Trophoblast cell (in vitro differentiated cells and primary cell): ENCODE measurements around the gene PPHLN1.
A peak's percentile ranks its signal among the peaks of the same experiment; 100 is the strongest.

ENCODE experiments used
- DNase-seq, 2 donors: peaks; one replicate each; pipeline ENCODE4 v3.0.0-alpha.2; 2016
- H2AFZ ChIP-seq: 2 replicates; pipeline ENCODE4 v1.6.1; 2013; ENCODE audit warnings: low read length, moderate library complexity, mild to moderate bottlenecking; ENCODE audit not compliant: insufficient read depth, poor library complexity
- H2AK5ac ChIP-seq: 2 replicates; pipeline ENCODE4 v1.6.1; 2013; ENCODE audit warnings: mild to moderate bottlenecking, low read length
- H2BK120ac ChIP-seq: 2 replicates; pipeline ENCODE4 v1.6.1; 2013; ENCODE audit warnings: low read length, mild to moderate bottlenecking, moderate library complexity; ENCODE audit not compliant: insufficient read depth, poor library complexity
- H2BK12ac ChIP-seq: 2 replicates; pipeline ENCODE4 v1.6.1; 2013; ENCODE audit warnings: mild to moderate bottlenecking, low read length, moderate library complexity
- H2BK5ac ChIP-seq: 2 replicates; pipeline ENCODE4 v1.6.1; 2013; ENCODE audit warnings: low read length, low read depth, moderate library complexity, mild to moderate bottlenecking; ENCODE audit not compliant: poor library complexity
- H3K14ac ChIP-seq: 2 replicates; pipeline ENCODE4 v1.6.1; 2013; ENCODE audit warnings: mild to moderate bottlenecking, low read length
- H3K18ac ChIP-seq: 2 replicates; pipeline ENCODE4 v1.6.1; 2013; ENCODE audit warnings: mild to moderate bottlenecking, low read length
- H3K23ac ChIP-seq: 2 replicates; pipeline ENCODE4 v1.6.1; 2013; ENCODE audit warnings: low read length
- H3K27ac ChIP-seq: 2 replicates; pipeline ENCODE4 v1.5.1; 2013; ENCODE audit warnings: low read depth, mild to moderate bottlenecking, inconsistent platforms, low read length, moderate library complexity
- H3K27me3 ChIP-seq: 2 replicates; pipeline ENCODE4 v1.6.1; 2013; ENCODE audit warnings: inconsistent platforms, mild to moderate bottlenecking, low read length, moderate library complexity; ENCODE audit not compliant: insufficient read depth
- H3K36me3 ChIP-seq, 2 experiments: 1 replicate in 1 of 2; 2 replicates in 1 of 2; pipeline ENCODE4 v1.6.1; 2013; ENCODE audit warnings: low read length in 2 of 2, mild to moderate bottlenecking in 2 of 2, moderate library complexity in 1 of 2; ENCODE audit not compliant: insufficient read depth in 2 of 2, control insufficient read depth in 1 of 2
- H3K4ac ChIP-seq: 2 replicates; pipeline ENCODE4 v1.6.1; 2013; ENCODE audit warnings: low read depth, mild to moderate bottlenecking, low read length, moderate library complexity
- H3K4me1 ChIP-seq, 2 experiments: 1 replicate in 1 of 2; 2 replicates in 1 of 2; pipeline ENCODE4 v1.6.1; 2013; ENCODE audit warnings: low read length in 2 of 2, mild to moderate bottlenecking in 2 of 2, moderate library complexity in 1 of 2; ENCODE audit not compliant: insufficient read depth in 2 of 2, control insufficient read depth in 1 of 2
- H3K4me2 ChIP-seq: 2 replicates; pipeline ENCODE4 v1.6.1; 2013; ENCODE audit warnings: inconsistent platforms, mild to moderate bottlenecking, low read length, moderate library complexity
- H3K4me3 ChIP-seq: 2 replicates; pipeline ENCODE4 v1.5.1; 2013; ENCODE audit warnings: mild to moderate bottlenecking, low read depth, low read length, inconsistent platforms
- H3K79me1 ChIP-seq: one replicate; pipeline ENCODE4 v1.6.1; 2013; ENCODE audit warnings: low read length
- H3K79me2 ChIP-seq: 2 replicates; pipeline ENCODE4 v1.6.1; 2013; ENCODE audit warnings: low read length, mild to moderate bottlenecking; ENCODE audit not compliant: control insufficient read depth, insufficient read depth, poor library complexity
- H3K9ac ChIP-seq: 2 replicates; pipeline ENCODE4 v1.6.1; 2013; ENCODE audit warnings: mild to moderate bottlenecking, low read length
- H3K9me3 ChIP-seq: 2 replicates; pipeline ENCODE4 v1.6.1; 2013; ENCODE audit warnings: low read depth, mild to moderate bottlenecking, control low read depth, inconsistent platforms, low read length; ENCODE audit not compliant: insufficient read depth
- H4K12ac ChIP-seq: 2 replicates; pipeline ENCODE4 v1.6.1; 2013; ENCODE audit warnings: low read depth, mild to moderate bottlenecking, low read length, moderate library complexity
- H4K8ac ChIP-seq: 2 replicates; pipeline ENCODE4 v1.6.1; 2013; ENCODE audit warnings: low read depth, mild to moderate bottlenecking, low read length, moderate library complexity
- H4K91ac ChIP-seq: one replicate; pipeline ENCODE4 v1.6.1; 2013; ENCODE audit warnings: low read depth, mild to moderate bottlenecking, low read length, moderate library complexity
- WGBS: extraction: QIAGEN DNeasy Blood & Tissue Kit; methylation state at CpG from one replicate; pipeline ENCODE4 v1.1.7; 2013; ENCODE audit warnings: missing lambda C conversion rate; ENCODE audit not compliant: insufficient read length, insufficient coverage; ENCODE audit errors: extremely low coverage; 5-methylcytosine and 5-hydroxymethylcytosine counted together

PPHLN1 gene

DNA sequence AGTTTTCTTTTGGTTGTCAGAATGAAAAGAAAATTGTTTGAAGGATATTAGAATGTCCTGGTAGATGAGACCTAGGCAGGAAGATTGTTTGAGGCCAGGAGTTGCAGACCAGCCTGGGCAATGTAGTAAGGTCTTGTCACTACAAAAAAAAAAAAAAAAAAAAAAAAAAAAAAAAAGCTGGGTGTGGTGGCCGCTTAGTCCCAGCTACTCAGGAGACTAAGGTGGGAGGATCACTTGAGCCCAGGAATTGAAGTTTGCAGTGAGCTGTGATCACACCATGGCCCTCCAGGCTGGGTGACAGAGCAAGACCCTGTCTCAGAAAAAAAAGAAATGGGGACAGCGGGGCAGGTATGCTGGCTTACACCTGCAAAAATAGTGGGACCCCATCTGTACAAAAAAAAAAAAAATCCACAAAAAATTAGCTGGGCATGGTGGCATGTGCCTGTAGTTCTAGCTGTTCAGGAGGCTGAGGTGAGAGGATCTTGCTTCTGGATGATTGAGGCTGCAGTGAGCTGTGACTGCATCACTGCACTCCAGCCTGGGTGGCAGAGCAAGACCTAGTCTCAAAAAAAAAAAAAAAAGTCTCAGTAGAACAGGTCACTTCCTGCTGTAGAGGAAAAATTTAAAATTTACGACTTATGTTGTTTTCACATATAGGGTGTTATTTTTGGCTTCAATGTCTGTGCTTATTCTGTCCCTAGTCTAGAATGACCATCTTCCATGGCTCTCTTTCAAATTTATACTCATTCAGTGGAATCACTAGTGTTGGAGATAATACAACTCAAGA lies 70.7 kb downstream of the PPHLN1 start:
- no peak overlapping the region for H3K4me3 ChIP-seq
- H4K12ac ChIP-seq = no peak overlapping the region
- no peak overlapping the region for H3K14ac ChIP-seq
- no peak overlapping the region for H2BK12ac ChIP-seq
- DNase-seq = no peak
- H3K36me3 ChIP-seq = peaks cover 6 to 7% of the 10 kb centered on the region in 2 experiments
- no peak overlapping the region for H4K8ac ChIP-seq
- no peak overlapping the region for H2AK5ac ChIP-seq
- no peak overlapping the region for H3K9ac ChIP-seq
- H3K79me1 ChIP-seq = peaks cover 2% of the 10 kb centered on the region
- no peak overlapping the region for H4K91ac ChIP-seq
- no peak overlapping the region for H3K18ac ChIP-seq
- H3K4me2 ChIP-seq = no peak overlapping the region
- no peak overlapping the region for H3K27ac ChIP-seq
- H2AFZ ChIP-seq = no peak overlapping the region
- no peaks in the 10 kb centered on the region for H3K27me3 ChIP-seq
- peaks cover 2% of the 10 kb centered on the region for H3K9me3 ChIP-seq
- no peaks in the 10 kb centered on the region for H3K79me2 ChIP-seq
- no peak overlapping the region for H2BK5ac ChIP-seq
- H2BK120ac ChIP-seq = no peak overlapping the region
- H3K4ac ChIP-seq = no peak overlapping the region
- WGBS = no CpG with 5 or more reads among the region's 3 CpGs
- H3K4me1 ChIP-seq = no peaks in the 10 kb centered on the region
- H3K23ac ChIP-seq = no peak overlapping the region

DNA sequence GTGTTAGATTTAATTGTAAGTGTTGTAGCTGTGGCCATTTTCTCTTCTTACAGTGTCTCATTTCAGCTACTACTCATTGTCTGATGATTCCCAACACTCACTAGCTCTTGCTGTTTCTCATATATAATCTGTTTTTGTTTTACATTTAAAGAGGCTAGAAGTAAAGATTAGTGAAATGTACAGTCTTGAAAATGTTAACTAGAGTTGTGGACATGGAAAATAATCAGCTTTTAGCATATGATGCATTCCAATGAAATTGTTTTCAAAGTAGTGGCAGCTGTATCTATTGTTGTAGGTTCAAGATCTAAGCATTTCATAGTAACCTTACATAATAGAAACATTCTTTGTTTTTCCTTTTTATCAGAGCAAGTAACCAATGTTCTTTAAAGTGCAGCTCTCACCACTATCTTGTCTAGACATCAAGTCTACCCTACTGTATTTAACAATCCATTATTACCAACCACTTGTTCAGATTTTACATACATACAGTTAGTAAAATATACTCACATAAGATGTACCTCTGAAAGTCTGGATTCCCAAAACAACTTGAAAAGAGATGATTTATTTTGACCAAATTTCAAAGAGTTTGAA lies 76.9 kb downstream of the PPHLN1 start:
- peak overlapping the region; percentile 44 for H3K27ac ChIP-seq
- no peak overlapping the region for H2BK120ac ChIP-seq
- H2AK5ac ChIP-seq = no peak overlapping the region
- H4K91ac ChIP-seq = no peak overlapping the region
- H3K79me1 ChIP-seq = peaks cover 6% of the 10 kb centered on the region
- no peak overlapping the region for H3K4me3 ChIP-seq
- H4K8ac ChIP-seq = no peak overlapping the region
- no peak overlapping the region for H4K12ac ChIP-seq
- H3K9me3 ChIP-seq = peaks cover 5% of the 10 kb centered on the region
- H3K4me1 ChIP-seq = no peaks in the 10 kb centered on the region
- H3K4me2 ChIP-seq = no peak overlapping the region
- no peak overlapping the region for H3K4ac ChIP-seq
- peaks cover 9 to 10% of the 10 kb centered on the region in 2 experiments for H3K36me3 ChIP-seq
- no peak overlapping the region for H2AFZ ChIP-seq
- no peak overlapping the region for H3K18ac ChIP-seq
- no peak overlapping the region for H3K23ac ChIP-seq
- H2BK5ac ChIP-seq = no peak overlapping the region
- H3K9ac ChIP-seq = no peak overlapping the region
- DNase-seq = peak in 1 of 2 donors; percentile 42
- no peak overlapping the region for H2BK12ac ChIP-seq
- no peaks in the 10 kb centered on the region for H3K27me3 ChIP-seq
- H3K14ac ChIP-seq = no peak overlapping the region
- no peaks in the 10 kb centered on the region for H3K79me2 ChIP-seq

DNA sequence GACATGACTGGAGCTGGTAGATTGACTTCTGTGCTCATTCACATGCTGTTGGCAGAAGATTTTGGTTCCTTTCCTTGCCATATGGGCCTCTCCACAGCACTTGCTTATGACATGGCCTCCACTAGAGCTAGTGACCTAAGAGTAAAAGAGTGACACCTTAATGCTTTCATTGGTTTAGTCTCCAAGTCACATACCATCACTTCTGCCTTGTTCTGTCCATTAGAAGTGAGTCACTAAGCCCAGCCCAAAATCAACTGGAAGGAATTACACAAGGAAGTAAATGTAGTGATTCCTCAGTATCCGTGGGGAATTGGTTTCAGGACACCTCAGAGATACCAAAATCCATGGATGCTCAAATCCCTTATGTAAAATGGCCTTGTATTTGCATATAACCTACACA lies 81.3 kb downstream of the PPHLN1 start:
- H3K79me1 ChIP-seq = peaks cover 3% of the 10 kb centered on the region
- H3K36me3 ChIP-seq = no peaks in the 10 kb centered on the region
- no peaks in the 10 kb centered on the region for H3K27me3 ChIP-seq
- H4K12ac ChIP-seq = no peak overlapping the region
- H2AFZ ChIP-seq = no peak overlapping the region
- no peaks in the 10 kb centered on the region for H3K79me2 ChIP-seq
- H2AK5ac ChIP-seq = no peak overlapping the region
- H3K9ac ChIP-seq = no peak overlapping the region
- H3K4me3 ChIP-seq = no peak overlapping the region
- no peaks in the 10 kb centered on the region for H3K4me1 ChIP-seq
- H2BK120ac ChIP-seq = no peak overlapping the region
- H3K14ac ChIP-seq = no peak overlapping the region
- no peaks in the 10 kb centered on the region for H3K9me3 ChIP-seq
- H2BK5ac ChIP-seq = peak overlapping the region; percentile 27
- H3K27ac ChIP-seq = no peak overlapping the region
- no peak overlapping the region for H4K8ac ChIP-seq
- H4K91ac ChIP-seq = no peak overlapping the region
- H3K23ac ChIP-seq = no peak overlapping the region
- H3K18ac ChIP-seq = no peak overlapping the region
- no peak overlapping the region for H3K4me2 ChIP-seq
- no peak for DNase-seq
- no peak overlapping the region for H3K4ac ChIP-seq
- H2BK12ac ChIP-seq = peak overlapping the region; percentile 61
- WGBS = no CpG with 5 or more reads among the region's 1 CpG

DNA sequence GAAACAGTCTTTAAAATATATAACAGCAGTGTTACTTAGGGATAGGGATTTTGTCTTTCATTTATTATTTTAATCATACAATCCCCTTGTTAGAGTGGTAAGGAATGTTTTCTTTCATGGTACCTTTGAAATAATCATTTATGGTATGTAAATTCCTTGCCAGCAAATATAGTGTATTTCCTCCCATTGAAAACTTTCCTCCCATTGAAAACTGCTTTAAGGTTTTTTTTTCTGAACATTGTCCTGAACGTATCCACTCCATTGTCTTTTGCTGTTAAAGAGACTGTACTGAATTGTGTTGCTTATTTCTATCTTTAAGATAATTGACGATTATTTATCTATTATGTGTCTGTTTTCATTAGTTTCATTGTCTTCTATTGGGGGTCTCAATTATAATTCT lies 83.5 kb downstream of the PPHLN1 start:
- no peak overlapping the region for H3K4ac ChIP-seq
- WGBS = no CpG with 5 or more reads among the region's 2 CpGs
- no peak overlapping the region for H2AFZ ChIP-seq
- no peaks in the 10 kb centered on the region for H3K27me3 ChIP-seq
- no peak overlapping the region for H3K14ac ChIP-seq
- H4K12ac ChIP-seq = no peak overlapping the region
- H2AK5ac ChIP-seq = no peak overlapping the region
- no peak overlapping the region for H3K9ac ChIP-seq
- no peak overlapping the region for H4K91ac ChIP-seq
- H4K8ac ChIP-seq = no peak overlapping the region
- no peak overlapping the region for H3K4me3 ChIP-seq
- H3K79me2 ChIP-seq = no peaks in the 10 kb centered on the region
- no peak overlapping the region for H3K23ac ChIP-seq
- H3K4me1 ChIP-seq = no peaks in the 10 kb centered on the region
- H2BK12ac ChIP-seq = no peak overlapping the region
- no peak overlapping the region for H3K4me2 ChIP-seq
- peaks cover 0 to 3% of the 10 kb centered on the region in 2 experiments for H3K36me3 ChIP-seq
- no peaks in the 10 kb centered on the region for H3K9me3 ChIP-seq
- no peak overlapping the region for H3K27ac ChIP-seq
- H2BK120ac ChIP-seq = no peak overlapping the region
- H3K79me1 ChIP-seq = peaks cover 3% of the 10 kb centered on the region
- no peak overlapping the region for H2BK5ac ChIP-seq
- DNase-seq = no peak
- no peak overlapping the region for H3K18ac ChIP-seq
